ENCODE data around the gene SLC35C1. TPM values are rescaled to one million over a fixed set of nuclear protein-coding genes. Genes with fewer than 3 reads are reported as not detected.
"Not testable (repeated sequence)": the region's sequence is repeated elsewhere in the genome, so short reads cannot be mapped to it uniquely, and the experiment has no call there.

Gene SLC35C1
- total RNA-seq, 4 donors from 2014 or later: 23.6 to 68.6 (median 28.2) TPM

DNA sequence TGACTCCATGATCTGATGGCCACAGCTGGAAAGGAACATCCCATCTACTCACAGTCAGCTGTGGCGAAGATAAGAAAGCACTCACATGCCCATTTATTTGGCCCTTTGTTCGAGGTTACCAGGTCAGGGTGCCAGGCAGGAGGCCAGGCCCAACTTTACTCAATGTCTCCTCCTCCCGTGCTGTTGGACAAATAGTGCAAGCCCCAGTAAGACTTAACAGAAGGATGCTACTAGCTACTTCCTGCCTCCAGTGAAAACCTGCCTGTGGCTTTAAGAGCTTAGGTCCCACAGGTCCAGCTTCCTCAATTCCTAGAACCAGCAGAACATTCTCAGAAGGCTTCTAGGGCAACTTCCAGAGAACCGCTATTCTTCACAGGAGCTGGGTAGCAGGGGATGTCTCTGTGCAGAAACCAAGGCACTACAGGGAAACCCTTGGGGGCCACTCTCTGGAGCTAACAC lies 29.4 kb downstream of the SLC35C1 start:
- WGBS, 2 donors: 62 to 80% methylated on average over 2 to 4 of the region's 4 CpGs
- no peak for DNase-seq
- no peaks in the 10 kb centered on the region for H3K9me3 ChIP-seq
- H3K4me1 ChIP-seq: no peaks in the 10 kb centered on the region
- TF ChIP-seq POLR2A (IDR thresholded peaks at IDR 0.05) (no peak), CTCF (IDR thresholded peaks at IDR 0.05) (no peak)
- intact Hi-C loops (cut with DNase I): no loop called here
- no peak overlapping the region for H3K27ac ChIP-seq
- no peak overlapping the region for H3K4me3 ChIP-seq
- H3K36me3 ChIP-seq: no peaks in the 10 kb centered on the region
- no peaks in the 10 kb centered on the region for H3K27me3 ChIP-seq

GRCh38 chr11:45839204-45839603 lies 34.3 kb downstream of the SLC35C1 start:
- 60 to 73% methylated on average over 6 of the region's 6 CpGs for WGBS, 2 donors
- Histone ChIP-seq H3K4me1 (peaks cover 0 to 11% (median 0%) of the 10 kb centered on the region in 3 donors), H3K27ac (no peak overlapping the region), H3K36me3 (no peaks in the 10 kb centered on the region), H3K9me3 (no peaks in the 10 kb centered on the region), H3K27me3 (no peaks in the 10 kb centered on the region), H3K4me3 (no peak overlapping the region)
- no peak for DNase-seq
- no peak for TF ChIP-seq POLR2A (IDR thresholded peaks at IDR 0.05)
- no peak for TF ChIP-seq CTCF (IDR thresholded peaks at IDR 0.05)
- intact Hi-C loops (cut with DNase I): no loop called here

- H3K4me3 ChIP-seq; H3K27ac ChIP-seq; H3K9me3 ChIP-seq; H3K36me3 ChIP-seq; intact Hi-C loops (cut with DNase I); H3K27me3 ChIP-seq; DNase-seq: not testable (repeated sequence)
- peaks cover 0 to 11% (median 0%) of the 10 kb centered on the region in 3 donors for H3K4me1 ChIP-seq
- whole genome bisulfite sequencing, 2 donors: 79 to 85% methylated on average over 12 to 13 of the region's 13 CpGs
These were observed 35.3 kb downstream of the SLC35C1 start for GRCh38 chr11:45840251-45840650.

GRCh38 chr11:45843158-45843924 lies 38.4 kb downstream of the SLC35C1 start:
- WGBS, 2 donors: 12 to 19% methylated on average over 13 to 17 of the region's 22 CpGs
- peak overlapping the region in 3 of 4 donors; percentile 4 to 49 (median 5) for H3K4me3 ChIP-seq

GRCh38 chr11:45844822-45845578 lies 40.1 kb downstream of the SLC35C1 start:
- Histone ChIP-seq H3K27me3 (no peaks in the 10 kb centered on the region), H3K27ac (peak overlapping the region in 1 of 4 donors; percentile 95), H3K9me3 (no peaks in the 10 kb centered on the region), H3K4me1 (peaks cover 10 to 42% (median 14%) of the 10 kb centered on the region in 3 donors), H3K36me3 (no peaks in the 10 kb centered on the region), H3K4me3 (no peak overlapping the region)
- no peak for DNase-seq
- WGBS, 2 donors: 68% methylated on average over 2 to 3 of the region's 3 CpGs
- intact Hi-C loops (cut with DNase I): no loop called here
- TF ChIP-seq POLR2A (IDR thresholded peaks at IDR 0.05) (no peak), CTCF (IDR thresholded peaks at IDR 0.05) (no peak)

More at GRCh38 chr11:45843158-45843924, 38.4 kb downstream of the SLC35C1 start:
- TF ChIP-seq CTCF (IDR thresholded peaks at IDR 0.05) (peak; percentile 95 to 97 (median 96)), POLR2A (IDR thresholded peaks at IDR 0.05) (no peak)
- no peaks in the 10 kb centered on the region for H3K27me3 ChIP-seq
- no peaks in the 10 kb centered on the region for H3K9me3 ChIP-seq
- peak overlapping the region; percentile 37 to 76 (median 65) for H3K27ac ChIP-seq
- intact Hi-C loops (cut with DNase I): no loop called here
- DNase-seq: peak; percentile 48
- H3K4me1 ChIP-seq: peaks cover under 1 to 26% (median 5%) of the 10 kb centered on the region in 3 donors
- no peaks in the 10 kb centered on the region for H3K36me3 ChIP-seq
